ENCODE measurements around the gene XRRA1.

XRRA1 gene

GRCh38 chr11:74957937-74958629 lies 9.2 kb upstream of the XRRA1 start:
- DNase-seq (ENCODE audit: low read depth) = no peak
- H3K4me3 ChIP-seq (ENCODE audit: control insufficient read depth, low read depth, low read length) = no peak overlapping the region

GRCh38 chr11:74956397-74957015 lies 7.6 kb upstream of the XRRA1 start:
- no peak for TF ChIP-seq CTCF (conservative IDR thresholded peaks at IDR 0.05; ENCODE audit: control insufficient read depth, insufficient read depth, low read depth, low read length)
- peak; percentile 18 for DNase-seq (ENCODE audit: low read depth)
- no peak overlapping the region for H3K4me3 ChIP-seq (ENCODE audit: control insufficient read depth, low read depth, low read length)

More at GRCh38 chr11:74957937-74958629, 9.2 kb upstream of the XRRA1 start:
- TF ChIP-seq CTCF (conservative IDR thresholded peaks at IDR 0.05; ENCODE audit: control insufficient read depth, insufficient read depth, low read depth, low read length) = no peak

GRCh38 chr11:74954199-74954598 lies 5.3 kb upstream of the XRRA1 start:
- TF ChIP-seq CTCF (conservative IDR thresholded peaks at IDR 0.05; ENCODE audit: control insufficient read depth, insufficient read depth, low read depth, low read length) = no peak
- no peak for DNase-seq (ENCODE audit: low read depth)
- H3K4me3 ChIP-seq (ENCODE audit: control insufficient read depth, low read depth, low read length) = no peak overlapping the region

GRCh38 chr11:74953451-74953850 lies 4.6 kb upstream of the XRRA1 start:
- TF ChIP-seq CTCF (conservative IDR thresholded peaks at IDR 0.05; ENCODE audit: control insufficient read depth, insufficient read depth, low read depth, low read length) = no peak
- no peak overlapping the region for H3K4me3 ChIP-seq (ENCODE audit: control insufficient read depth, low read depth, low read length)
- no peak for DNase-seq (ENCODE audit: low read depth)

GRCh38 chr11:74952752-74953151 lies 3.9 kb upstream of the XRRA1 start:
- no peak overlapping the region for H3K4me3 ChIP-seq (ENCODE audit: control insufficient read depth, low read depth, low read length)

GRCh38 chr11:74951226-74951625 lies 2.3 kb upstream of the XRRA1 start:
- TF ChIP-seq CTCF (conservative IDR thresholded peaks at IDR 0.05; ENCODE audit: control insufficient read depth, insufficient read depth, low read depth, low read length) = no peak
- DNase-seq (ENCODE audit: low read depth) = no peak

More at GRCh38 chr11:74952752-74953151, 3.9 kb upstream of the XRRA1 start:
- no peak for TF ChIP-seq CTCF (conservative IDR thresholded peaks at IDR 0.05; ENCODE audit: control insufficient read depth, insufficient read depth, low read depth, low read length)
- DNase-seq (ENCODE audit: low read depth) = no peak

More at GRCh38 chr11:74951226-74951625, 2.3 kb upstream of the XRRA1 start:
- no peak overlapping the region for H3K4me3 ChIP-seq (ENCODE audit: control insufficient read depth, low read depth, low read length)

All from fibroblast of mammary gland (primary cell).